ENCODE data around the gene RALGAPA2.

The RALGAPA2 gene

DNA sequence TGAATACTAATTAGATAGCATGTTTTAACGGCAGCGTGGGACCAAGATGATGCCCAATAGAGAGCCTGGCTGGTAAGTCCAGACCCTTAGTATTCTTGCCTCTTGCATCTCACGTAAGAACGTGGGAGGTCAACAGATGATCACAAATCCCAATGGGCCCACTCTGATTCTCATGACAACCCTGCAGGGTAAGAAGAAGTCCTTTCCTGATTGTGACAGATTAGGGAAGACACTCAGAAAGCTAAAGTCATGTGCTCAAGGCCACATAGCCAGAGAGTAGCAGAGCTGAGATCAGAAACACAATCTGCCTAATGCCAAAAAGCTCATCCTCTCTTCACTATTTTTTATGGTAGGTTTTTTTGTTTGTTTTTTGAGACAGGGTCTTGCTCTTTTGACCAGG is 103.8 kb downstream of the RALGAPA2 start:
- no peak for TF ChIP-seq BACH2 (CRISPR knock-in tag; IDR thresholded peaks at IDR 0.05; ENCODE audit: borderline replicate concordance)
- TF ChIP-seq, protein P1, sequence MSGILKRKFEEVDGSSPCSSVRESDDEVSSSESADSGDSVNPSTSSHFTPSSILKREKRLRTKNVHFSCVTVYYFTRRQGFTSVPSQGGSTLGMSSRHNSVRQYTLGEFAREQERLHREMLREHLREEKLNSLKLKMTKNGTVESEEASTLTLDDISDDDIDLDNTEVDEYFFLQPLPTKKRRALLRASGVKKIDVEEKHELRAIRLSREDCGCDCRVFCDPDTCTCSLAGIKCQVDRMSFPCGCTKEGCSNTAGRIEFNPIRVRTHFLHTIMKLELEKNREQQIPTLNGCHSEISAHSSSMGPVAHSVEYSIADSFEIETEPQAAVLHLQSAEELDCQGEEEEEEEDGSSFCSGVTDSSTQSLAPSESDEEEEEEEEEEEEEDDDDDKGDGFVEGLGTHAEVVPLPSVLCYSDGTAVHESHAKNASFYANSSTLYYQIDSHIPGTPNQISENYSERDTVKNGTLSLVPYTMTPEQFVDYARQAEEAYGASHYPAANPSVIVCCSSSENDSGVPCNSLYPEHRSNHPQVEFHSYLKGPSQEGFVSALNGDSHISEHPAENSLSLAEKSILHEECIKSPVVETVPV (CRISPR knock-in tag; IDR thresholded peaks at IDR 0.05): no peak
- TF ChIP-seq, protein P2, sequence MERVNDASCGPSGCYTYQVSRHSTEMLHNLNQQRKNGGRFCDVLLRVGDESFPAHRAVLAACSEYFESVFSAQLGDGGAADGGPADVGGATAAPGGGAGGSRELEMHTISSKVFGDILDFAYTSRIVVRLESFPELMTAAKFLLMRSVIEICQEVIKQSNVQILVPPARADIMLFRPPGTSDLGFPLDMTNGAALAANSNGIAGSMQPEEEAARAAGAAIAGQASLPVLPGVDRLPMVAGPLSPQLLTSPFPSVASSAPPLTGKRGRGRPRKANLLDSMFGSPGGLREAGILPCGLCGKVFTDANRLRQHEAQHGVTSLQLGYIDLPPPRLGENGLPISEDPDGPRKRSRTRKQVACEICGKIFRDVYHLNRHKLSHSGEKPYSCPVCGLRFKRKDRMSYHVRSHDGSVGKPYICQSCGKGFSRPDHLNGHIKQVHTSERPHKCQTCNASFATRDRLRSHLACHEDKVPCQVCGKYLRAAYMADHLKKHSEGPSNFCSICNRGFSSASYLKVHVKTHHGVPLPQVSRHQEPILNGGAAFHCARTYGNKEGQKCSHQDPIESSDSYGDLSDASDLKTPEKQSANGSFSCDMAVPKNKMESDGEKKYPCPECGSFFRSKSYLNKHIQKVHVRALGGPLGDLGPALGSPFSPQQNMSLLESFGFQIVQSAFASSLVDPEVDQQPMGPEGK (CRISPR knock-in tag; IDR thresholded peaks at IDR 0.05; ENCODE audit: borderline replicate concordance): no peak
- no peak for TF ChIP-seq PPARA (CRISPR knock-in tag; IDR thresholded peaks at IDR 0.05; ENCODE audit: borderline replicate concordance)
- TF ChIP-seq ISL1 (CRISPR knock-in tag; IDR thresholded peaks at IDR 0.05): no peak
- no peak for TF ChIP-seq GLIS3 (CRISPR knock-in tag; IDR thresholded peaks at IDR 0.05)
- TF ChIP-seq RARB (CRISPR knock-in tag; IDR thresholded peaks at IDR 0.05): no peak
- TF ChIP-seq ZNF8 (CRISPR knock-in tag; IDR thresholded peaks at IDR 0.05): no peak
- no peak for TF ChIP-seq ZFP30 (CRISPR knock-in tag; IDR thresholded peaks at IDR 0.05)
- TF ChIP-seq ZC3H10 (CRISPR knock-in tag; IDR thresholded peaks at IDR 0.05): no peak
- TF ChIP-seq ZNF565 (CRISPR knock-in tag; conservative IDR thresholded peaks at IDR 0.05; ENCODE audit: low read depth): no peak
- no peak for TF ChIP-seq ESRRG (CRISPR knock-in tag; IDR thresholded peaks at IDR 0.05)
- no peak for ATAC-seq

GRCh38 chr20:20608041-20608440 is 104.4 kb downstream of the RALGAPA2 start:
- TF ChIP-seq, protein P3, sequence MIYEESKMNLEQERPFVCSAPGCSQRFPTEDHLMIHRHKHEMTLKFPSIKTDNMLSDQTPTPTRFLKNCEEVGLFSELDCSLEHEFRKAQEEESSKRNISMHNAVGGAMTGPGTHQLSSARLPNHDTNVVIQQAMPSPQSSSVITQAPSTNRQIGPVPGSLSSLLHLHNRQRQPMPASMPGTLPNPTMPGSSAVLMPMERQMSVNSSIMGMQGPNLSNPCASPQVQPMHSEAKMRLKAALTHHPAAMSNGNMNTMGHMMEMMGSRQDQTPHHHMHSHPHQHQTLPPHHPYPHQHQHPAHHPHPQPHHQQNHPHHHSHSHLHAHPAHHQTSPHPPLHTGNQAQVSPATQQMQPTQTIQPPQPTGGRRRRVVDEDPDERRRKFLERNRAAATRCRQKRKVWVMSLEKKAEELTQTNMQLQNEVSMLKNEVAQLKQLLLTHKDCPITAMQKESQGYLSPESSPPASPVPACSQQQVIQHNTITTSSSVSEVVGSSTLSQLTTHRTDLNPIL (CRISPR knock-in tag; IDR thresholded peaks at IDR 0.05; ENCODE audit: low read depth): no peak
- TF ChIP-seq ZFP3 (CRISPR knock-in tag; IDR thresholded peaks at IDR 0.05) (no peak), PPARA (CRISPR knock-in tag; IDR thresholded peaks at IDR 0.05; ENCODE audit: borderline replicate concordance) (no peak), ZNF565 (CRISPR knock-in tag; conservative IDR thresholded peaks at IDR 0.05; ENCODE audit: low read depth) (no peak), ZFP30 (CRISPR knock-in tag; IDR thresholded peaks at IDR 0.05) (no peak), GLIS3 (CRISPR knock-in tag; IDR thresholded peaks at IDR 0.05) (no peak)
- no peak for ATAC-seq

GRCh38 chr20:20606881-20607280 is 105.6 kb downstream of the RALGAPA2 start:
- no peak for ATAC-seq
- no peak for TF ChIP-seq ZNF70 (CRISPR knock-in tag; IDR thresholded peaks at IDR 0.05)

- TF ChIP-seq SNAI2 (CRISPR knock-in tag; IDR thresholded peaks at IDR 0.05) (no peak), ZNF70 (CRISPR knock-in tag; IDR thresholded peaks at IDR 0.05) (no peak), ESRRG (CRISPR knock-in tag; IDR thresholded peaks at IDR 0.05) (no peak), TOX (CRISPR knock-in tag; IDR thresholded peaks at IDR 0.05; ENCODE audit: borderline replicate concordance) (no peak), ZNF8 (CRISPR knock-in tag; IDR thresholded peaks at IDR 0.05) (no peak), BACH2 (CRISPR knock-in tag; IDR thresholded peaks at IDR 0.05; ENCODE audit: borderline replicate concordance) (no peak), ZNF565 (CRISPR knock-in tag; conservative IDR thresholded peaks at IDR 0.05; ENCODE audit: low read depth) (no peak), ISL1 (CRISPR knock-in tag; IDR thresholded peaks at IDR 0.05) (no peak), PPARA (CRISPR knock-in tag; IDR thresholded peaks at IDR 0.05; ENCODE audit: borderline replicate concordance) (no peak), RARB (CRISPR knock-in tag; IDR thresholded peaks at IDR 0.05) (no peak), OSR1 (CRISPR knock-in tag; IDR thresholded peaks at IDR 0.05) (no peak), ZFP3 (CRISPR knock-in tag; IDR thresholded peaks at IDR 0.05) (no peak), CSDC2 (CRISPR knock-in tag; IDR thresholded peaks at IDR 0.05) (no peak)
- TF ChIP-seq, protein P3 (CRISPR knock-in tag; IDR thresholded peaks at IDR 0.05; ENCODE audit: low read depth): no peak
- TF ChIP-seq, protein P2 (CRISPR knock-in tag; IDR thresholded peaks at IDR 0.05; ENCODE audit: borderline replicate concordance): no peak
- TF ChIP-seq, protein P1 (CRISPR knock-in tag; IDR thresholded peaks at IDR 0.05): no peak
- TF ChIP-seq, protein P4, sequence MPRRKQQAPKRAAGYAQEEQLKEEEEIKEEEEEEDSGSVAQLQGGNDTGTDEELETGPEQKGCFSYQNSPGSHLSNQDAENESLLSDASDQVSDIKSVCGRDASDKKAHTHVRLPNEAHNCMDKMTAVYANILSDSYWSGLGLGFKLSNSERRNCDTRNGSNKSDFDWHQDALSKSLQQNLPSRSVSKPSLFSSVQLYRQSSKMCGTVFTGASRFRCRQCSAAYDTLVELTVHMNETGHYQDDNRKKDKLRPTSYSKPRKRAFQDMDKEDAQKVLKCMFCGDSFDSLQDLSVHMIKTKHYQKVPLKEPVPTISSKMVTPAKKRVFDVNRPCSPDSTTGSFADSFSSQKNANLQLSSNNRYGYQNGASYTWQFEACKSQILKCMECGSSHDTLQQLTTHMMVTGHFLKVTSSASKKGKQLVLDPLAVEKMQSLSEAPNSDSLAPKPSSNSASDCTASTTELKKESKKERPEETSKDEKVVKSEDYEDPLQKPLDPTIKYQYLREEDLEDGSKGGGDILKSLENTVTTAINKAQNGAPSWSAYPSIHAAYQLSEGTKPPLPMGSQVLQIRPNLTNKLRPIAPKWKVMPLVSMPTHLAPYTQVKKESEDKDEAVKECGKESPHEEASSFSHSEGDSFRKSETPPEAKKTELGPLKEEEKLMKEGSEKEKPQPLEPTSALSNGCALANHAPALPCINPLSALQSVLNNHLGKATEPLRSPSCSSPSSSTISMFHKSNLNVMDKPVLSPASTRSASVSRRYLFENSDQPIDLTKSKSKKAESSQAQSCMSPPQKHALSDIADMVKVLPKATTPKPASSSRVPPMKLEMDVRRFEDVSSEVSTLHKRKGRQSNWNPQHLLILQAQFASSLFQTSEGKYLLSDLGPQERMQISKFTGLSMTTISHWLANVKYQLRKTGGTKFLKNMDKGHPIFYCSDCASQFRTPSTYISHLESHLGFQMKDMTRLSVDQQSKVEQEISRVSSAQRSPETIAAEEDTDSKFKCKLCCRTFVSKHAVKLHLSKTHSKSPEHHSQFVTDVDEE (CRISPR knock-in tag; IDR thresholded peaks at IDR 0.05): no peak
- ATAC-seq: no peak
Observed at GRCh38 chr20:20606050-20606449, 106.4 kb downstream of the RALGAPA2 start.
